Activated T-cell treated with anti-CD3 and anti-CD28 coated beads, Interleukin-2, amount 50 U/mL, for 4 hours (primary cell): ENCODE data around the gene INTS1. TPM values are rescaled to one million over a fixed set of nuclear protein-coding genes. Genes with fewer than 3 reads are reported as not detected.

ENCODE experiments used
- ATAC-seq, 2 donors: fragments of 200-7000 bp; cut with Tn5 transposase; one replicate each; pipeline ENCODE4 v1.10.0; 2021
- DNase-seq: peaks from one replicate; pipeline ENCODE4 v3.0.0-alpha.2; 2020
- H3K27me3 Mint-ChIP-seq: one replicate; pipeline ENCODE4 v1.8.0; 2021; ENCODE audit warnings: low read depth, mixed read lengths
- H3K36me3 Mint-ChIP-seq: one replicate; pipeline ENCODE4 v1.8.0; 2022; ENCODE audit warnings: mixed read lengths; ENCODE audit not compliant: insufficient read depth
- H3K4me1 Mint-ChIP-seq: one replicate; pipeline ENCODE4 v1.8.0; 2021; ENCODE audit warnings: low read depth, mixed read lengths
- H3K4me3 Mint-ChIP-seq: one replicate; pipeline ENCODE4 v1.8.0; 2021; ENCODE audit warnings: mild to moderate bottlenecking, moderate library complexity, mixed read lengths
- H3K9me3 Mint-ChIP-seq: one replicate; pipeline ENCODE4 v1.8.0; 2021; ENCODE audit warnings: mixed read lengths
- total RNA-seq, 3 donors: library from RNA; stranded (reverse); gene quantifications; one replicate each; pipeline ENCODE4 v1.2.1, GENCODE V29; 2021

Gene INTS1
- total RNA-seq, 3 donors from 2014 or later: 110 to 126 (median 119) TPM

- no peak for ATAC-seq
- no peaks in the 10 kb centered on the region for H3K9me3 Mint-ChIP-seq
Observed at GRCh38 chr7:1544896-1545416, 40.8 kb upstream of the INTS1 start.

GRCh38 chr7:1544178-1544895, 40.1 kb upstream of the INTS1 start:
- no peaks in the 10 kb centered on the region for H3K9me3 Mint-ChIP-seq
- H3K4me1 Mint-ChIP-seq: no peaks in the 10 kb centered on the region
- H3K36me3 Mint-ChIP-seq: peaks cover 2% of the 10 kb centered on the region
- no peak overlapping the region for H3K4me3 Mint-ChIP-seq
- no peaks in the 10 kb centered on the region for H3K27me3 Mint-ChIP-seq
- DNase-seq (no peak), ATAC-seq (no peak)

More at GRCh38 chr7:1544896-1545416, 40.8 kb upstream of the INTS1 start:
- no peak overlapping the region for H3K4me3 Mint-ChIP-seq
- DNase-seq: no peak
- peaks cover 2% of the 10 kb centered on the region for H3K36me3 Mint-ChIP-seq
- H3K4me1 Mint-ChIP-seq: no peaks in the 10 kb centered on the region
- no peaks in the 10 kb centered on the region for H3K27me3 Mint-ChIP-seq

- no peaks in the 10 kb centered on the region for H3K9me3 Mint-ChIP-seq
- peaks cover 2% of the 10 kb centered on the region for H3K36me3 Mint-ChIP-seq
- no peak overlapping the region for H3K4me3 Mint-ChIP-seq
- DNase-seq (no peak), ATAC-seq (no peak)
- no peaks in the 10 kb centered on the region for H3K27me3 Mint-ChIP-seq
- H3K4me1 Mint-ChIP-seq: no peaks in the 10 kb centered on the region
Observed at GRCh38 chr7:1543826-1544177, 39.6 kb upstream of the INTS1 start.

GRCh38 chr7:1542841-1543747, 38.9 kb upstream of the INTS1 start:
- Mint-ChIP-seq H3K36me3 (peaks cover 2% of the 10 kb centered on the region), H3K4me3 (no peak overlapping the region), H3K9me3 (no peaks in the 10 kb centered on the region), H3K4me1 (no peaks in the 10 kb centered on the region), H3K27me3 (no peaks in the 10 kb centered on the region)
- DNase-seq (no peak), ATAC-seq (no peak)

- no peak for ATAC-seq
Observed at GRCh38 chr7:1542329-1542728, 38.1 kb upstream of the INTS1 start.

GRCh38 chr7:1541431-1542162, 37.4 kb upstream of the INTS1 start:
- Mint-ChIP-seq H3K27me3 (no peaks in the 10 kb centered on the region), H3K36me3 (peaks cover 2% of the 10 kb centered on the region), H3K9me3 (no peaks in the 10 kb centered on the region), H3K4me1 (peaks cover under 1% of the 10 kb centered on the region), H3K4me3 (no peak overlapping the region)
- ATAC-seq: no peak
- no peak for DNase-seq

More at GRCh38 chr7:1542329-1542728, 38.1 kb upstream of the INTS1 start:
- Mint-ChIP-seq H3K4me1 (no peaks in the 10 kb centered on the region), H3K27me3 (no peaks in the 10 kb centered on the region), H3K36me3 (peaks cover 2% of the 10 kb centered on the region), H3K9me3 (no peaks in the 10 kb centered on the region), H3K4me3 (no peak overlapping the region)
- DNase-seq: no peak

- Mint-ChIP-seq H3K27me3 (no peaks in the 10 kb centered on the region), H3K36me3 (peaks cover 5% of the 10 kb centered on the region), H3K4me1 (peaks cover 5% of the 10 kb centered on the region), H3K9me3 (no peaks in the 10 kb centered on the region), H3K4me3 (no peak overlapping the region)
- DNase-seq (no peak), ATAC-seq (no peak)
Observed at GRCh38 chr7:1540776-1541271, 36.6 kb upstream of the INTS1 start.

GRCh38 chr7:1539882-1540775, 35.9 kb upstream of the INTS1 start:
- Mint-ChIP-seq H3K36me3 (peaks cover 5% of the 10 kb centered on the region), H3K4me3 (no peak overlapping the region), H3K9me3 (no peaks in the 10 kb centered on the region), H3K27me3 (no peaks in the 10 kb centered on the region), H3K4me1 (peaks cover 5% of the 10 kb centered on the region)
- DNase-seq: no peak
- no peak for ATAC-seq

- H3K36me3 Mint-ChIP-seq: peaks cover 2% of the 10 kb centered on the region
- H3K4me1 Mint-ChIP-seq: peaks cover 8% of the 10 kb centered on the region
- no peak for DNase-seq
- ATAC-seq: no peak
- no peak overlapping the region for H3K4me3 Mint-ChIP-seq
- H3K27me3 Mint-ChIP-seq: no peaks in the 10 kb centered on the region
- no peaks in the 10 kb centered on the region for H3K9me3 Mint-ChIP-seq
Observed at GRCh38 chr7:1539181-1539881, 35.1 kb upstream of the INTS1 start.

- no peak for ATAC-seq
- peaks cover 2% of the 10 kb centered on the region for H3K36me3 Mint-ChIP-seq
- no peaks in the 10 kb centered on the region for H3K27me3 Mint-ChIP-seq
- peaks cover 14% of the 10 kb centered on the region for H3K4me1 Mint-ChIP-seq
- no peaks in the 10 kb centered on the region for H3K9me3 Mint-ChIP-seq
- no peak overlapping the region for H3K4me3 Mint-ChIP-seq
- DNase-seq: no peak
Observed at GRCh38 chr7:1538544-1539180, 34.5 kb upstream of the INTS1 start.

GRCh38 chr7:1537535-1538412, 33.6 kb upstream of the INTS1 start:
- Mint-ChIP-seq H3K27me3 (no peaks in the 10 kb centered on the region), H3K9me3 (no peaks in the 10 kb centered on the region), H3K36me3 (peaks cover 2% of the 10 kb centered on the region), H3K4me3 (no peak overlapping the region), H3K4me1 (peaks cover 23% of the 10 kb centered on the region)
- DNase-seq: no peak
- no peak for ATAC-seq
